ENCODE measurements around the gene NAPSA. TPM values are rescaled to one million over a fixed set of nuclear protein-coding genes. Genes with fewer than 3 reads are reported as not detected.

Gene NAPSA
- 1 to 10 TPM in 1 of 2 donors, not detected in 1; 1.4 TPM for total RNA-seq

GRCh38 chr19:50365434-50366306, at the start of gene NAPSA:
Gene NAPSA, minus strand, starts transcription at chr19:50365639. Its CDS starts 18 bp downstream, at chr19:50365621.

GRCh38 chr19:50383852-50384684, 18.6 kb upstream of the NAPSA start, which contains the start of gene POLD1:
Gene POLD1, plus strand, starts transcription at chr19:50384347. Its CDS starts 14,505 bp downstream, at chr19:50398852.

GRCh38 chr19:50376166-50377050, 11.0 kb upstream of the NAPSA start, which contains the start of gene NR1H2:
Gene NR1H2, plus strand, starts transcription at chr19:50376457. Its CDS starts 1,149 bp downstream, at chr19:50377606.

GRCh38 chr19:50329146-50329925, 36.1 kb downstream of the NAPSA start, which contains the start of gene KCNC3:
Gene KCNC3, minus strand, starts transcription at chr19:50329377. Its CDS starts 295 bp downstream, at chr19:50329082.

Other genes starting within 250 kb of the NAPSA start
- gene IZUMO2, start 202.4 kb downstream of the NAPSA start, total RNA-seq, result not detected
- 1 to 10 TPM in 1 of 2 donors, under 1 TPM in 1; 1.00 to 5.5 TPM for gene MYH14, start 162.0 kb downstream of the NAPSA start, total RNA-seq
- under 1 TPM; under 0.01 TPM for gene KCNC3, start 36.3 kb downstream of the NAPSA start, total RNA-seq
- 10 to 100 TPM; 67.1 to 88.9 TPM for gene NR1H2, start 10.8 kb upstream of the NAPSA start, total RNA-seq
- gene POLD1, start 18.7 kb upstream of the NAPSA start, total RNA-seq, result 10 to 100 TPM; 30.3 to 73.3 TPM
- gene SPIB, start 53.3 kb upstream of the NAPSA start, total RNA-seq, result not detected
- gene MYBPC2, start 67.3 kb upstream of the NAPSA start, total RNA-seq, result not detected
- 10 to 100 TPM; 44.3 to 55.7 TPM for gene EMC10, start 110.9 kb upstream of the NAPSA start, total RNA-seq
- gene GARIN5A, start 111.2 kb upstream of the NAPSA start, total RNA-seq, result not detected
- gene JOSD2, start 145.6 kb upstream of the NAPSA start, total RNA-seq, result 10 to 100 TPM; 24.6 to 25.8 TPM
- not detected for gene ASPDH, start 148.3 kb upstream of the NAPSA start, total RNA-seq
- under 1 TPM in 1 of 2 donors, not detected in 1; under 0.01 TPM for gene LRRC4B, start 202.8 kb upstream of the NAPSA start, total RNA-seq